SIG-M5 treated with dmso at 0.1 percent for 504 hours (cell line): Measurements from ENCODE around the gene SLC19A1.

Experiments
- DNase-seq: peaks from one replicate; lab custom pipeline; 2025; ENCODE audit not compliant: unreplicated experiment; lab: John Stamatoyannopoulos, UW

Gene SLC19A1

GRCh38 chr21:45469273-45470086, 72.8 kb downstream of the SLC19A1 start:
- no peak for DNase-seq

GRCh38 chr21:45468971-45469272, 73.3 kb downstream of the SLC19A1 start:
- DNase-seq: no peak

GRCh38 chr21:45468051-45468970, 73.9 kb downstream of the SLC19A1 start:
- no peak for DNase-seq

- no peak for DNase-seq
Measured at GRCh38 chr21:45467221-45467779, 74.9 kb downstream of the SLC19A1 start.

- no peak for DNase-seq
Measured at GRCh38 chr21:45466330-45467220, 75.7 kb downstream of the SLC19A1 start.

GRCh38 chr21:45465611-45466329, 76.5 kb downstream of the SLC19A1 start:
- DNase-seq: no peak

- DNase-seq: no peak
Measured at GRCh38 chr21:45465105-45465504, 77.1 kb downstream of the SLC19A1 start.

- no peak for DNase-seq
Measured at GRCh38 chr21:45464309-45464708, 77.9 kb downstream of the SLC19A1 start.

GRCh38 chr21:45463871-45464270, 78.4 kb downstream of the SLC19A1 start:
- no peak for DNase-seq

GRCh38 chr21:45461806-45462341, 80.4 kb downstream of the SLC19A1 start:
- no peak for DNase-seq

- no peak for DNase-seq
Measured at GRCh38 chr21:45461369-45461750, 80.9 kb downstream of the SLC19A1 start.

GRCh38 chr21:45460611-45461368, 81.5 kb downstream of the SLC19A1 start:
- DNase-seq: no peak

- DNase-seq: no peak
Measured at GRCh38 chr21:45460011-45460565, 82.2 kb downstream of the SLC19A1 start.

- DNase-seq: no peak
Measured at GRCh38 chr21:45459171-45460010, 82.8 kb downstream of the SLC19A1 start.

GRCh38 chr21:45458281-45459170, 83.7 kb downstream of the SLC19A1 start:
- DNase-seq: no peak

- DNase-seq: no peak
Measured at GRCh38 chr21:45457832-45458172, 84.4 kb downstream of the SLC19A1 start.

GRCh38 chr21:45457161-45457831, 84.9 kb downstream of the SLC19A1 start:
- no peak for DNase-seq
